Tibial artery (tissue), 4 donors: ENCODE data around the gene KLHL14.

Source experiments
- DNase-seq, 2 donors: peaks; one replicate each; pipeline ENCODE4 v3.0.0-alpha.2; 2019
- H3K27ac ChIP-seq, 2 donors: fragments of 200-600 bp; sonication (generic) in 1 of 2; 1 replicate in 1 of 2; 2 replicates in 1 of 2; pipeline ENCODE4 v1.5.1; 2018 to 2019; ENCODE audit warnings: mild to moderate bottlenecking in 1 of 2
- H3K27me3 ChIP-seq, 2 donors: fragments of 200-600 bp; sonication (generic) in 1 of 2; one replicate each; pipeline versions ENCODE4 v1.5.1 to v1.6.0; 2016 to 2019
- H3K36me3 ChIP-seq, 3 donors: fragments of 200-600 bp; sonication (generic) in 2 of 3; one replicate each; pipeline ENCODE4 v1.5.1; 2016 to 2019; ENCODE audit warnings: mild to moderate bottlenecking in 2 of 3
- H3K4me1 ChIP-seq, 4 donors: fragments of 200-600 bp; sonication (generic) in 2 of 4; 1 replicate in 3 of 4; 2 replicates in 1 of 4; pipeline ENCODE4 v1.5.1; 2016 to 2019
- H3K4me3 ChIP-seq, 2 donors: fragments of 200-600 bp; sonication (generic) in 1 of 2; 1 replicate in 1 of 2; 2 replicates in 1 of 2; pipeline ENCODE4 v1.5.1; 2018 to 2019; ENCODE audit warnings: mild to moderate bottlenecking in 2 of 2
- H3K9me3 ChIP-seq, 3 donors: fragments of 200-600 bp; sonication (generic) in 1 of 3; one replicate each; pipeline ENCODE4 v1.5.1; 2016 to 2019
- CTCF ChIP-seq, 2 experiments: fragments of 200-600 bp in 1 of 2; fragments of 450-650 bp in 1 of 2; IDR thresholded peaks; one replicate each; pipeline ENCODE4 v1.5.1; 2017 to 2019; ENCODE audit warnings: antibody characterized with exemption in 2 of 2, mild to moderate bottlenecking in 1 of 2, moderate library complexity in 1 of 2
- intact Hi-C: fragments of 100-400 bp; cut with DNase I; formaldehyde crosslinking; loops from one replicate; pipeline ENCODE4 v1.15.0; 2023; ENCODE audit warnings: low total_unique reads

The KLHL14 gene

GRCh38 chr18:32769586-32770053 lies 3.2 kb downstream of the KLHL14 start:
- no peak overlapping the region for H3K27ac ChIP-seq
- H3K9me3 ChIP-seq = no peaks in the 10 kb centered on the region
- no peak overlapping the region for H3K4me3 ChIP-seq
- TF ChIP-seq CTCF (IDR thresholded peaks at IDR 0.05) = no peak
- peaks cover 0 to 34% (median 21%) of the 10 kb centered on the region in 4 donors for H3K4me1 ChIP-seq
- intact Hi-C loops = no loop called here
- DNase-seq = no peak
- no peaks in the 10 kb centered on the region for H3K36me3 ChIP-seq
- H3K27me3 ChIP-seq = peaks cover 0 to 39% of the 10 kb centered on the region in 2 donors

- Histone ChIP-seq H3K4me1 (peaks cover 0 to 34% (median 21%) of the 10 kb centered on the region in 4 donors), H3K9me3 (no peaks in the 10 kb centered on the region), H3K36me3 (no peaks in the 10 kb centered on the region), H3K27me3 (peaks cover 0 to 39% of the 10 kb centered on the region in 2 donors), H3K27ac (no peak overlapping the region), H3K4me3 (no peak overlapping the region)
- intact Hi-C loops = no loop called here
- TF ChIP-seq CTCF (IDR thresholded peaks at IDR 0.05) = no peak
- no peak for DNase-seq
Measured at GRCh38 chr18:32769071-32769585, 3.7 kb downstream of the KLHL14 start.

- TF ChIP-seq CTCF (IDR thresholded peaks at IDR 0.05) = no peak
- intact Hi-C loops = no loop called here
- H3K4me1 ChIP-seq = peaks cover 0 to 29% (median 21%) of the 10 kb centered on the region in 4 donors
- no peak overlapping the region for H3K27ac ChIP-seq
- H3K9me3 ChIP-seq = no peaks in the 10 kb centered on the region
- no peak for DNase-seq
- H3K4me3 ChIP-seq = no peak overlapping the region
- peaks cover 0 to 39% of the 10 kb centered on the region in 2 donors for H3K27me3 ChIP-seq
- no peaks in the 10 kb centered on the region for H3K36me3 ChIP-seq
Measured at GRCh38 chr18:32767400-32767799, 5.4 kb downstream of the KLHL14 start.

GRCh38 chr18:32764611-32765244 lies 8.1 kb downstream of the KLHL14 start:
- peaks cover 0 to 3% (median 1%) of the 10 kb centered on the region in 4 donors for H3K4me1 ChIP-seq
- no peak overlapping the region for H3K4me3 ChIP-seq
- no peak for TF ChIP-seq CTCF (IDR thresholded peaks at IDR 0.05)
- no peaks in the 10 kb centered on the region for H3K9me3 ChIP-seq
- no peak for DNase-seq
- H3K36me3 ChIP-seq = no peaks in the 10 kb centered on the region
- peaks cover 0 to 14% of the 10 kb centered on the region in 2 donors for H3K27me3 ChIP-seq
- intact Hi-C loops = no loop called here
- H3K27ac ChIP-seq = no peak overlapping the region

GRCh38 chr18:32763293-32763692 lies 9.5 kb downstream of the KLHL14 start:
- Histone ChIP-seq H3K4me3 (no peak overlapping the region), H3K36me3 (no peaks in the 10 kb centered on the region), H3K27me3 (peaks cover 0 to 2% of the 10 kb centered on the region in 2 donors), H3K9me3 (no peaks in the 10 kb centered on the region), H3K4me1 (no peaks in the 10 kb centered on the region), H3K27ac (no peak overlapping the region)
- intact Hi-C loops = no loop called here
- DNase-seq = no peak
- no peak for TF ChIP-seq CTCF (IDR thresholded peaks at IDR 0.05)
